Testis (tissue), 3 donors: Measurements from ENCODE around the gene MIGA1. TPM values are rescaled to one million over a fixed set of nuclear protein-coding genes. Genes with fewer than 3 reads are reported as not detected.

Source experiments
- DNase-seq: peaks from one replicate; pipeline ENCODE4 v3.0.0-alpha.2; 2019
- H3K27ac ChIP-seq, 2 donors: fragments of 200-600 bp; sonication (generic); one replicate each; pipeline ENCODE4 v1.5.1; 2019
- H3K27me3 ChIP-seq: fragments of 200-600 bp; sonication (generic); one replicate; pipeline ENCODE4 v1.5.1; 2019
- H3K36me3 ChIP-seq: fragments of 200-600 bp; sonication (generic); one replicate; pipeline ENCODE4 v1.5.1; 2017; ENCODE audit warnings: low read depth; ENCODE audit errors: missing control alignments
- H3K4me1 ChIP-seq: fragments of 200-600 bp; sonication (generic); one replicate; pipeline ENCODE4 v1.5.1; 2019
- H3K4me3 ChIP-seq, 2 donors: fragments of 200-600 bp; sonication (generic); one replicate each; pipeline ENCODE4 v1.5.1; 2017 to 2019
- H3K9me3 ChIP-seq: fragments of 200-600 bp; sonication (generic); one replicate; pipeline ENCODE4 v1.5.1; 2017
- POLR2A ChIP-seq: fragments of 450-650 bp; IDR thresholded peaks from one replicate; pipeline ENCODE4 v1.6.1; 2017; ENCODE audit warnings: antibody characterized with exemption, mild to moderate bottlenecking, moderate library complexity
- WGBS, 2 donors: methylation state at CpG; one replicate each; pipeline ENCODE4 v1.1.5; 2018; 5-methylcytosine and 5-hydroxymethylcytosine counted together
- intact Hi-C: fragments of 100-400 bp; cut with DNase I; formaldehyde crosslinking; loops from one replicate; pipeline ENCODE4 v1.15.1; 2023; ENCODE audit warnings: low total_unique reads
- polyA plus RNA-seq: library from polyadenylated mRNA; stranded (reverse); fragments of 350-450 nt; fragmentation: Illumina TruSeq; extraction: RNeasy Lipid Tissue Mini Kit (QIAGEN cat#74804); gene quantifications from one replicate; pipeline ENCODE4 v1.2.3, GENCODE V29; 2014; ENCODE audit warnings: low read depth, low replicate concordance; ENCODE audit not compliant: insufficient read depth
- total RNA-seq, 2 donors: library from RNA; depleted of rRNA; stranded (reverse); fragments of >200 nt; gene quantifications; one replicate each; pipeline ENCODE4 v1.2.3, GENCODE V29; 2016
- TF ChIP-seq, protein P1 (sequence below), 3 experiments: fragments of 450-650 bp in 2 of 3; fragments of 200-600 bp in 1 of 3; sonication (generic) in 1 of 3; IDR thresholded peaks; one replicate each; pipeline ENCODE4 v1.5.1; 2016 to 2019; ENCODE audit warnings: antibody characterized with exemption in 3 of 3, mild to moderate bottlenecking in 2 of 3, moderate library complexity in 1 of 3

MIGA1 gene
- total and polyA plus RNA-seq, 3 donors from 2014 or later = 11.1 to 11.3 (median 11.2) TPM

DNA sequence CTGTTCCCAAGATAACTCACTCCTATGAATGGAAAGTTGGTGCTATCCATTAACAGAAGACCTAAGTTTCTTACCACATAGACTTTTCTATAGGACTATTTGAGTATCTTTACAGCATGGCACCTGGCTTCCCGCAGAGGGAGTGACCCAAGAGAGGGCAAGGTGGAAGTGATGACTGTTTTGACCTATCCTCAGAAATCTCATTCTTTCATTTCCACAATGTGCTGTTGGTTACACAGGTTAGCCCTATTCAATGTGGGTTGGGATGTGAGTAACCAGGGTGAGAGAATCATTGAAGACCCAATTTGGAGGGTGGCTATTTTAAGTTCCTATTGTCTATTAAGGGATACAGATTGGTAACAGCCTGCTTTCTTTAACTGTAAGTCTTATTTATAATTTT, 70.6 kb downstream of the MIGA1 start:
- Histone ChIP-seq H3K4me1 (no peaks in the 10 kb centered on the region), H3K27ac (no peak overlapping the region), H3K4me3 (no peak overlapping the region), H3K36me3 (no peaks in the 10 kb centered on the region), H3K27me3 (no peaks in the 10 kb centered on the region), H3K9me3 (no peaks in the 10 kb centered on the region)
- DNase-seq = no peak
- intact Hi-C loops = no loop called here
- 92 to 98% methylated on average over 1 of the region's 1 CpG for WGBS, 2 donors
- no peak for TF ChIP-seq POLR2A
- TF ChIP-seq, protein P1, sequence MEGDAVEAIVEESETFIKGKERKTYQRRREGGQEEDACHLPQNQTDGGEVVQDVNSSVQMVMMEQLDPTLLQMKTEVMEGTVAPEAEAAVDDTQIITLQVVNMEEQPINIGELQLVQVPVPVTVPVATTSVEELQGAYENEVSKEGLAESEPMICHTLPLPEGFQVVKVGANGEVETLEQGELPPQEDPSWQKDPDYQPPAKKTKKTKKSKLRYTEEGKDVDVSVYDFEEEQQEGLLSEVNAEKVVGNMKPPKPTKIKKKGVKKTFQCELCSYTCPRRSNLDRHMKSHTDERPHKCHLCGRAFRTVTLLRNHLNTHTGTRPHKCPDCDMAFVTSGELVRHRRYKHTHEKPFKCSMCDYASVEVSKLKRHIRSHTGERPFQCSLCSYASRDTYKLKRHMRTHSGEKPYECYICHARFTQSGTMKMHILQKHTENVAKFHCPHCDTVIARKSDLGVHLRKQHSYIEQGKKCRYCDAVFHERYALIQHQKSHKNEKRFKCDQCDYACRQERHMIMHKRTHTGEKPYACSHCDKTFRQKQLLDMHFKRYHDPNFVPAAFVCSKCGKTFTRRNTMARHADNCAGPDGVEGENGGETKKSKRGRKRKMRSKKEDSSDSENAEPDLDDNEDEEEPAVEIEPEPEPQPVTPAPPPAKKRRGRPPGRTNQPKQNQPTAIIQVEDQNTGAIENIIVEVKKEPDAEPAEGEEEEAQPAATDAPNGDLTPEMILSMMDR (IDR thresholded peaks at IDR 0.05) = no peak

GRCh38 chr1:77857552-77857951, 78.1 kb downstream of the MIGA1 start:
- Histone ChIP-seq H3K4me1 (no peaks in the 10 kb centered on the region), H3K9me3 (no peaks in the 10 kb centered on the region), H3K27me3 (no peaks in the 10 kb centered on the region), H3K4me3 (no peak overlapping the region), H3K27ac (no peak overlapping the region), H3K36me3 (no peaks in the 10 kb centered on the region)
- WGBS, 2 donors = 88 to 91% methylated on average over 4 of the region's 4 CpGs
- intact Hi-C loops = no loop called here
- TF ChIP-seq, protein P1 (IDR thresholded peaks at IDR 0.05) = no peak
- no peak for TF ChIP-seq POLR2A
- DNase-seq = no peak

DNA sequence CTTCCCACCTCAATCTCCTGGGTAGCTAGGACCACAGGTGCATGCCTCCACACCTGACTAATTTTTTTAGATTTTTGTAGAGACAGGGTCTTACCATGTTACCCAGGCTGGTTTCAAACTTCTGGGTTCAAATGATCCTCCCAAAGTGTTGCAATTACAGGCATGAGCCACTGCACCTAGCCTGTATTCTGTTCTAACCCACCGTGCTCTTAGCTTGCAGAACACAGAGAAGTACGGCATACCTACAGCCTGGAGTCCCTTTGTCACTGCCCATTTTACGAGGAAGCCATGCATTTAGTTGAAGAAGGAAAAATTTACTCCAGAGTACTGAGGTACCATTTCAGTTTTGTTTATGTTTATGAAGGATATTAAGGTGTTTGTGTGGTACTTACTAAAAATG, 79.3 kb downstream of the MIGA1 start:
- TF ChIP-seq, protein P1 (IDR thresholded peaks at IDR 0.05) = no peak
- TF ChIP-seq POLR2A = no peak
- no peak overlapping the region for H3K27ac ChIP-seq
- H3K9me3 ChIP-seq = no peaks in the 10 kb centered on the region
- H3K27me3 ChIP-seq = no peaks in the 10 kb centered on the region
- no peak for DNase-seq
- H3K4me1 ChIP-seq = no peaks in the 10 kb centered on the region
- H3K36me3 ChIP-seq = no peaks in the 10 kb centered on the region
- WGBS, 2 donors = 97% methylated on average over 3 of the region's 3 CpGs
- intact Hi-C loops = no loop called here
- no peak overlapping the region for H3K4me3 ChIP-seq

- no peaks in the 10 kb centered on the region for H3K27me3 ChIP-seq
- intact Hi-C loops = no loop called here
- H3K36me3 ChIP-seq = no peaks in the 10 kb centered on the region
- no peak for DNase-seq
- TF ChIP-seq POLR2A = no peak
- TF ChIP-seq, protein P1 (IDR thresholded peaks at IDR 0.05) = no peak
- H3K4me1 ChIP-seq = no peaks in the 10 kb centered on the region
- no peak overlapping the region for H3K27ac ChIP-seq
- no peaks in the 10 kb centered on the region for H3K9me3 ChIP-seq
- WGBS, 2 donors = 88 to 92% methylated on average over 2 of the region's 2 CpGs
- H3K4me3 ChIP-seq = no peak overlapping the region
These were observed 79.8 kb downstream of the MIGA1 start for GRCh38 chr1:77859248-77859647.

DNA sequence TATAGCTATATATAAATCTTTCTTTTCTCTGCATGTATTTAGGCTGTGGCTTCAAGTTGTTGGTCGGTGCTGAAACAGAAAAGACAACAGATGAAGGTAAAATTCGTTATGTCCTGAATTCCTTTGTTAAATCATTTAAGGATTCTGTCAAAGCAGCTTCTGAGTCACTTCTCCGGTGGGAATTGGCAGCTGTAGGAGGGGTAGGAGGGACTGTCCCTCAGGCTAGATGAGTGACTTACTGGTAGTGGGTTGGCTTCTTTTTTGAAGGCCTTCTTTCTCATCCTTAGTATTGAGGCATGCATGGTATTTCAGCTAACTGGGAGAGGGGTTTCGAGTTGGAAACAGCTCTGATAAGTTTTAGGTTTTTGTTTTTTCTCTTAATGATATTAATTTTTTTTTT, 86.8 kb downstream of the MIGA1 start:
- H3K27ac ChIP-seq = no peak overlapping the region
- intact Hi-C loops = no loop called here
- no peaks in the 10 kb centered on the region for H3K4me1 ChIP-seq
- TF ChIP-seq, protein P1 (IDR thresholded peaks at IDR 0.05) = no peak
- no peak for TF ChIP-seq POLR2A
- no peak overlapping the region for H3K4me3 ChIP-seq
- no peaks in the 10 kb centered on the region for H3K36me3 ChIP-seq
- WGBS, 2 donors = 83 to 88% methylated on average over 4 of the region's 4 CpGs
- no peaks in the 10 kb centered on the region for H3K9me3 ChIP-seq
- H3K27me3 ChIP-seq = no peaks in the 10 kb centered on the region
- DNase-seq = no peak
